Osteocyte (in vitro differentiated cells): Measurements from ENCODE around the gene NUP98. TPM values are rescaled to one million over a fixed set of nuclear protein-coding genes. Genes with fewer than 3 reads are reported as not detected.
A peak's percentile ranks its signal among the peaks of the same experiment; 100 is the strongest.

Source experiments
- DNase-seq: peaks from one replicate; pipeline ENCODE4 v3.0.0; 2021; ENCODE audit warnings: mixed read lengths; ENCODE audit not compliant: unreplicated experiment; ENCODE audit errors: extremely low spot score
- H3K27ac Mint-ChIP-seq: one replicate; pipeline ENCODE4 v1.8.0; 2021; ENCODE audit warnings: mild to moderate bottlenecking, mixed read lengths; ENCODE audit not compliant: unreplicated experiment
- H3K27me3 Mint-ChIP-seq: one replicate; pipeline ENCODE4 v1.8.0; 2021; ENCODE audit warnings: mixed read lengths; ENCODE audit not compliant: unreplicated experiment
- H3K36me3 Mint-ChIP-seq: one replicate; pipeline ENCODE4 v1.8.0; 2021; ENCODE audit warnings: mixed read lengths; ENCODE audit not compliant: unreplicated experiment
- H3K4me1 Mint-ChIP-seq: one replicate; pipeline ENCODE4 v1.8.0; 2021; ENCODE audit warnings: mixed read lengths; ENCODE audit not compliant: unreplicated experiment
- H3K4me3 Mint-ChIP-seq: one replicate; pipeline ENCODE4 v1.8.0; 2021; ENCODE audit warnings: mild to moderate bottlenecking, moderate library complexity, mixed read lengths; ENCODE audit not compliant: unreplicated experiment
- H3K9me3 Mint-ChIP-seq: one replicate; pipeline ENCODE4 v1.8.0; 2021; ENCODE audit warnings: mixed read lengths; ENCODE audit not compliant: unreplicated experiment
- total RNA-seq: library from RNA; stranded (reverse); gene quantifications from 2 replicates; pipeline ENCODE4 v1.2.1, GENCODE V29; 2021
- TF ChIP-seq, protein P1 (sequence below): fragments of 200-600 bp; sonication (generic); IDR thresholded peaks from 2 replicates; pipeline ENCODE4 v1.5.0; 2021; ENCODE audit warnings: antibody characterized with exemption, mild to moderate bottlenecking, moderate library complexity

NUP98 gene
- total RNA-seq, 1 donor from 2014 or later, result 68.9 TPM

DNA sequence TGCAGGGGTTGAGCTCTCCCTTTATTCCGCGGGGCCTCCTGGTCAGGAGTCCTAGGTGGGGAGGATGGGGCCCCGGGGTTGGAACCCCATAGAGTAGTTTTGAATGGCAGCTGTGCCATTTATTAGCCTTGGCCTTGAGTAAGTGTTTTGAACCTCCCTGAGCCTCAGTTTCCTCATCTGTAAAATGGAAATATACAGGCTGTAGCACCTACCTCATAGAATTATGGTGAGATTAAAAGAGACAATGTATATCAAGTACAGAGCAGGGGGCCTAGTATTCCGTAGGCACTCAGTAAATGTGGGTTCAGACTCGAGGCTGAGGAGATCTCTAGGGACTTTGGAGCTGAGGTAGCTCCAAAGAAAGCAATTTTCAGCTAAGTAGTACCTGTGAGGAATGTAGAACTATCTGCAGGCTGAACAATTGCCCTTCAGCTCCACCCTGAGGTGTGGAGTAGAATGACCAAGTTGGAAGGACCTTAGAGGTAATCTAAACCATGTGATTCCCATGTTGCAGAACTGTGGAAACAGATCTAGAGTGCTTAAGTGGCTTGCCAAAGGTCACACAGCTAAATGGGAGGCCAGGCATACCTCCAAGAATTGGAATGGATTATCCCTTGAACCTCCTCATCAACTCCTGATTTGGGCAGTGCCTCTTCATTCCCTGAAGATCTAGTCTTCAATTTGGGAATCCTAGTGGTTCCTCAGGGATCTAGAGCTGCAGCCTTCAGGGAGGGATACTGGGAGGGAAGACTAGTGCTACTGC is 11.7 kb upstream of the NUP98 start:
- DNase-seq, result no peak
- Mint-ChIP-seq H3K4me1 (peaks cover 9% of the 10 kb centered on the region), H3K27ac (peak overlapping the region; percentile 50), H3K9me3 (no peaks in the 10 kb centered on the region), H3K4me3 (peak overlapping the region; percentile 97), H3K27me3 (no peaks in the 10 kb centered on the region), H3K36me3 (peaks cover 2% of the 10 kb centered on the region)
- TF ChIP-seq, protein P1, sequence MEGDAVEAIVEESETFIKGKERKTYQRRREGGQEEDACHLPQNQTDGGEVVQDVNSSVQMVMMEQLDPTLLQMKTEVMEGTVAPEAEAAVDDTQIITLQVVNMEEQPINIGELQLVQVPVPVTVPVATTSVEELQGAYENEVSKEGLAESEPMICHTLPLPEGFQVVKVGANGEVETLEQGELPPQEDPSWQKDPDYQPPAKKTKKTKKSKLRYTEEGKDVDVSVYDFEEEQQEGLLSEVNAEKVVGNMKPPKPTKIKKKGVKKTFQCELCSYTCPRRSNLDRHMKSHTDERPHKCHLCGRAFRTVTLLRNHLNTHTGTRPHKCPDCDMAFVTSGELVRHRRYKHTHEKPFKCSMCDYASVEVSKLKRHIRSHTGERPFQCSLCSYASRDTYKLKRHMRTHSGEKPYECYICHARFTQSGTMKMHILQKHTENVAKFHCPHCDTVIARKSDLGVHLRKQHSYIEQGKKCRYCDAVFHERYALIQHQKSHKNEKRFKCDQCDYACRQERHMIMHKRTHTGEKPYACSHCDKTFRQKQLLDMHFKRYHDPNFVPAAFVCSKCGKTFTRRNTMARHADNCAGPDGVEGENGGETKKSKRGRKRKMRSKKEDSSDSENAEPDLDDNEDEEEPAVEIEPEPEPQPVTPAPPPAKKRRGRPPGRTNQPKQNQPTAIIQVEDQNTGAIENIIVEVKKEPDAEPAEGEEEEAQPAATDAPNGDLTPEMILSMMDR, result peak; percentile 28

DNA sequence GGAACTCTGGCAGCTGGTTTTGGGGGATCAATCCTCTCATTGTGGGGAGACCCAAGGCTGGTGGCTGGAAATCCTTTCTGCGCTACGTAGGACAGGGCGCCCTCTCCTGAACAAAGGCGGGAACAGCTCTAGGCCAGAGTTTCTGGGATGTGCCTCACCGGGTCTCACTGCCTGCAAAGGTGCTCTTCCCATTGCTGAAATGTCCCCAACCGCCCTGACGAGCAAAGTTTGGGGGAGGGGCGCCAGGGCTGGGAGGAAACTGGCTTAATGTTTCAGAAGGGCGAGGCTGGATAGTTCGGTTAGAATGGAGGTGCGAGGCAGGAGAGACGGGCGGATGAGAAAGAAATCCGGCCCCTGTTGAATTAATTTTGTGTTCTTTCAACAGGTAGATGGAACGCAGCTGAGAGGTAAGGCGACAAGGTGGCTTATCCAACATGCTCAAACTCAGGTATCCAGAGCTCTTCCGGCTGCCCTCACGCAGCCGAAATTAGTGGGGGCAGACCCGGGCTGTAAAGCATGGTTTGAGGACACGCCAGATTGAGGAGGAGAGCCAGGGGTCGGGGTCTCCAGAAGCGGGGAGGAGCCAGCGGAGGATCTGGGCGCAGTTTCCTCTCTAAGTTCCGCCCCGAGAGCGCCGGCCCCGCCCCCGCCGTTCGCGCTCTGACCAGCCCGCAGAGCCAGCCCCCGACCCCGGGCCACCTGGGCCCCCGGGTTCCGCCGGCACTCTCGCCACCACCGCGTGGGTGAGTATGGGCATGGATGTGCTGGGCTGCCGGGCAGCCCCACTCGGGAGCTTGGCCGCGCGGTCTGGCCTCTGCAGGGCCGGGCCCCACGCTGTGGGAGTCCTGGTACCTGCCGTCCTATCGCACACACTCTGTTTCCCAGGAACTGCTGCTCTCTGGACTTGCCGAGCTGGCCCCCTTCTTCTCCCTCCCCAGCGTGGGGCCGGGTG is 10.8 kb upstream of the NUP98 start, which contains the start of gene PGAP2:
PGAP2 (plus strand) TSS at position 652 of the 952 bp plus-strand sequence. CDS start 2,700 bp downstream, outside the sequence.
- Mint-ChIP-seq H3K4me3 (peak within 1 kb of the TSS; percentile 97), H3K4me1 (peaks cover 10% of the 10 kb centered on the region)

DNA sequence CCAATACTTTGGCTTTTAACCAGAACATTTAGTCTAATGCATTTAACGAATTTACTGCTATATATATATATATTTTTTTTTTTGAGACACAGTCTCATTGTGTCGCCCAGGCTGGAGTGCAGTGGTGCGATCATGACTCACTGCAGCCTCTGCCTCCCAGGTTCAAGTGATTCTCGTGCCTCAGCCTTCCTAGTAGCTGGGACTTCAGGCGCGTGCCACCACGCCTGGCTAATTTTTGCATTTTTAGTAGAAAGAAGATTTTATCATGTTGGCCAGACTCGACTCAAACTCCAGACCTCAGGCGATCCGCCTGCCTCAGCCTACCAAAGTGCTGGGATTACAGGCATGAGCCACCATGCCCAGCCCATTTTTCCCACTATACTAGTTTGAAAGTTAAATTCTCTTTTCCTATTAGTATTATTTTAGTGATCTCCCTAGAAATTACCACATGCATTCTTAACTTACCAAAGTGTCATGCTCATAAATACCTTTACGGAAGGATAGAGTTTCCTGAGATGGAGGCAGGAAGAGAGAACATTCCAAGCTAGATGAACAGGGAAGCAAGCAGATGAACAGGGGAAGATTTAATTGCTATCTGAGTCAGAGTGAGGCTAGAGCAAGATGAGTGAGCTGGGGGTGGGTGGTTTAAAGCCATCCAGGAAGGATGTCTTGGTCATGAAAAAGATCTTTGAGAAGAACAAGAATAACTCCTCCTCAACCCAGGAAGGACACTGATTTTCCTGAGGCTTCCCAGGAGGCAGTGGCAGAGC is 6.6 kb upstream of the NUP98 start:
- H3K36me3 Mint-ChIP-seq, result no peaks in the 10 kb centered on the region
- no peaks in the 10 kb centered on the region for H3K9me3 Mint-ChIP-seq
- peaks cover 12% of the 10 kb centered on the region for H3K4me1 Mint-ChIP-seq
- no peaks in the 10 kb centered on the region for H3K27me3 Mint-ChIP-seq
- TF ChIP-seq, protein P1, result no peak
- no peak for DNase-seq
- no peak overlapping the region for H3K27ac Mint-ChIP-seq
- H3K4me3 Mint-ChIP-seq, result no peak overlapping the region

More for the DNA sequence above, 10.8 kb upstream of the NUP98 start, which contains the start of gene PGAP2:
- TF ChIP-seq, protein P1, result peak; percentile 71
- Mint-ChIP-seq H3K27me3 (no peaks in the 10 kb centered on the region), H3K36me3 (peaks cover 2% of the 10 kb centered on the region), H3K27ac (peak within 1 kb of the TSS; percentile 80), H3K9me3 (no peaks in the 10 kb centered on the region)
- DNase-seq, result no peak

DNA sequence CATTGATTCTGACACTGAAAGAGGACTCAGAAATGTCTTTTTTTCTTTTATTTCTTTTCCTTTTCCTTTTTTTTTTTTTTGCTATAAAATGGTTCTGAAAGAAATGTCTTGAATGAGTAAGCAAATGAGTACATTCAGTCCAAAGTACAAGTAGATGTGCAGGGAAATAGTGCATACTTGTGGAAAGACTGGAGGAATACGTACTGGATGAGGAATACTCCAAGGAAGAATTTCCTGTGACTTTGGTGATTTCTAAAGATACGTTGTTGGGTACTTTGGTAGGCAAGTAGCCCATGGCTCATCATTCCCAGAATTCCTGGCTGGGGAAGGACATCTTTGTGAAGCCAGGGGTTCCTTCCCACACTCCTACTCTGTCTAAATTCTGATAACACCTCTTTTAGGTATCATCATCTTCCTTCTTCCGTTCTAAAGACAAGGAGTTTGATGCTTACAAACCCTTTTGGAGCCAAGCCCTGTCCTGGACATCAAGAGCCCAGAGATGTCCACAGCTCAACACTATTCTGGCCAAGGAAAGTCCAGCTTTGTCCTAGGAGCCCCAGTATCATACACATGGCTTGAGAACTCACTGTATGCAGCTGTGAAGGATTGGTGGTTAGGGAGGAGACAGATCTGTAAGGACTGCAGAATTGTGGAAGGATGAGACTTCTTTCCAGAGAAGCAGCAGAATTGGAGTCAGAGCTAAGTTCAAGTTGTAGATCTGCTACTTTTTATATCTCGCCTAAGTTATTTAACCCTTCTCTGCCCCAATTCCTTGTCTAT is 4.8 kb upstream of the NUP98 start:
- no peak overlapping the region for H3K4me3 Mint-ChIP-seq
- DNase-seq, result no peak
- H3K9me3 Mint-ChIP-seq, result no peaks in the 10 kb centered on the region
- H3K4me1 Mint-ChIP-seq, result peaks cover 10% of the 10 kb centered on the region
- TF ChIP-seq, protein P1, result no peak
- no peak overlapping the region for H3K27ac Mint-ChIP-seq
- H3K27me3 Mint-ChIP-seq, result no peaks in the 10 kb centered on the region
- no peaks in the 10 kb centered on the region for H3K36me3 Mint-ChIP-seq
